Measurements from ENCODE around the gene ACTL7B. TPM values are rescaled to one million over a fixed set of nuclear protein-coding genes. Genes with fewer than 3 reads are reported as not detected.

The ACTL7B gene
- total RNA-seq, 1 donor from 2014 or later: not detected

DNA sequence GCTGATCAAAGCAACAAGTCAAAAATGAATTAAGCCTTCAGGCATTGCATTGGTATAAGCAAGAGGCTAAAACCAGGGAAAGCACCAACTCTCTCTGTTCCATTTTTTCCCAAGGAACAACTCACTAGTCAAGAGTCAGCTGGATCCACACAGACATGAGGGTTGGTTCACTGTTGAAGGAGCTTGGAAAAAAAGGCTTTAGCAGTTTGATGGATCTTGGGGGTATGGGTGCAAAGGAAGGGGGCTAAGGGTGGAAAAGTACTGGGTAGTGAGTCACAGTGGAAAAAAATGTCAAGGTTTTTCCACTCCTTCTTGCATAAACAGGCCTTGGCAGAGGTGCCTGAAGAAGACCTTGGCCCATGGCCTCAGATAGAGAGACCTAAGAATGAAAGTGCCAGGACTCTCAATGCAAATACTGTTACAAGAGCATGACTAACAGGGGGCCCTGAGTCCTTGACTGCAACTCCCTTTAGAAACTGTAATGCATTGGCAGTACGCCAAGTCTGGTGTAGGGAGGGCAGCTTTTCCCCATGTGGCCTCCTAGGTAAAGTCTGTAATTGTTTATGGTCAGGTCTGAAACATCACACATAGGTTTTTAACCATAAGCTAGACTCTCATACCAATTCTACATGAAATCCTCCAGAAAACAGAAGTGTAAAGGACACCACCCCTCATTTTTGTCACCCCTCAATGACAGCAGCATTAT lies 30.0 kb upstream of the ACTL7B start:
- Histone ChIP-seq H3K27ac (no peak overlapping the region), H3K27me3 (no peaks in the 10 kb centered on the region), H3K36me3 (peaks cover 0 to 44% of the 10 kb centered on the region in 2 donors), H3K4me1 (no peaks in the 10 kb centered on the region), H3K4me3 (no peak overlapping the region), H3K9me3 (no peaks in the 10 kb centered on the region)
- DNase-seq (ENCODE audit: extremely low spot score in 2 of 2): no peak
- intact Hi-C loops (cut with DNase I): no loop called here
- TF ChIP-seq CTCF (IDR thresholded peaks at IDR 0.05) (no peak), POLR2A (IDR thresholded peaks at IDR 0.05) (no peak), POLR2AphosphoS5 (IDR thresholded peaks at IDR 0.05; ENCODE audit: insufficient read depth in 1 of 2, low read depth in 1 of 2) (no peak)

DNA sequence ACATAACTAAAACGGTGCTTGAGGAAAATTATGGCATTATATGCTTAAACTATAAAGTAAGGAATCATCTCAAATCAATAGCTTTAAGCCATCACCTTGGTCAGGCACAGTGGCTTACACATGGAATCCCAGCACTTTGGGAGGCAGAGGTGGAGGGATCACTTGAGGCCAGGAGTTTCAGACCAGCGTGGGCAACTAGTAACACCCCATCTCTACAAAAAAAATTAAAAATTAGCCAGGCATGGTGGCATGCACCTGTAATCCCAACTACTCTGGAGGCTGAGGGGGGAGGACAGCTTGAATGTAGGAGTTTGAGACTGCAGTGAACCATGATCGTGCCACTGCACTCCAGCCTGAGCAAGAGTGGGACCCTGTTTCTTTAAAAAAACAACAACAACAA lies 28.9 kb upstream of the ACTL7B start:
- Histone ChIP-seq H3K27ac (no peak overlapping the region), H3K4me1 (no peaks in the 10 kb centered on the region), H3K9me3 (no peaks in the 10 kb centered on the region), H3K4me3 (no peak overlapping the region), H3K27me3 (no peaks in the 10 kb centered on the region), H3K36me3 (peaks cover 0 to 45% of the 10 kb centered on the region in 2 donors)
- TF ChIP-seq POLR2A (IDR thresholded peaks at IDR 0.05) (no peak), CTCF (IDR thresholded peaks at IDR 0.05) (no peak), POLR2AphosphoS5 (IDR thresholded peaks at IDR 0.05; ENCODE audit: insufficient read depth in 1 of 2, low read depth in 1 of 2) (no peak)
- DNase-seq (ENCODE audit: extremely low spot score in 2 of 2): no peak
- intact Hi-C loops (cut with DNase I): no loop called here

DNA sequence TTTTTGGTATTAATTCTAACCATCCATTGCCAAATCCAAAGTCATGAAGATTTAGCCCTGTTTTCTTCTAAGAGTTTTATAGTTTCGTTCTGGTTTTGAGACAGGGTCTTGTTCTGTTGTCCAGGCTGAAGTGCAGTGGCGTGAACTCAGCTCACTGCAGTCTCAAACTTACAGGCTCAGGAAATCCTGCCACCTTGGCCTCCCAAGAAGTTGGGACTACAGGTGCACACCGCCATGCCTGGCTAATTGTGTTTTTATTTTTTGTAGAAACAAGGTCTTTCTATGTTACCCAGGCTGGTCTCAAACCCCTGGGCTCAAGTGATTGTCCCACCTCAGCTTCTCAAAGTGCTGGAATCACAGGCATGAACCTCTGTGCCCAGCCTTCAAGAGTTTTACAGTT lies 27.3 kb upstream of the ACTL7B start:
- no peak for TF ChIP-seq CTCF (IDR thresholded peaks at IDR 0.05)
- no peak for TF ChIP-seq POLR2AphosphoS5 (IDR thresholded peaks at IDR 0.05; ENCODE audit: insufficient read depth in 1 of 2, low read depth in 1 of 2)
- TF ChIP-seq POLR2A (IDR thresholded peaks at IDR 0.05): no peak
- H3K36me3 ChIP-seq: peaks cover 0 to 48% of the 10 kb centered on the region in 2 donors

DNA sequence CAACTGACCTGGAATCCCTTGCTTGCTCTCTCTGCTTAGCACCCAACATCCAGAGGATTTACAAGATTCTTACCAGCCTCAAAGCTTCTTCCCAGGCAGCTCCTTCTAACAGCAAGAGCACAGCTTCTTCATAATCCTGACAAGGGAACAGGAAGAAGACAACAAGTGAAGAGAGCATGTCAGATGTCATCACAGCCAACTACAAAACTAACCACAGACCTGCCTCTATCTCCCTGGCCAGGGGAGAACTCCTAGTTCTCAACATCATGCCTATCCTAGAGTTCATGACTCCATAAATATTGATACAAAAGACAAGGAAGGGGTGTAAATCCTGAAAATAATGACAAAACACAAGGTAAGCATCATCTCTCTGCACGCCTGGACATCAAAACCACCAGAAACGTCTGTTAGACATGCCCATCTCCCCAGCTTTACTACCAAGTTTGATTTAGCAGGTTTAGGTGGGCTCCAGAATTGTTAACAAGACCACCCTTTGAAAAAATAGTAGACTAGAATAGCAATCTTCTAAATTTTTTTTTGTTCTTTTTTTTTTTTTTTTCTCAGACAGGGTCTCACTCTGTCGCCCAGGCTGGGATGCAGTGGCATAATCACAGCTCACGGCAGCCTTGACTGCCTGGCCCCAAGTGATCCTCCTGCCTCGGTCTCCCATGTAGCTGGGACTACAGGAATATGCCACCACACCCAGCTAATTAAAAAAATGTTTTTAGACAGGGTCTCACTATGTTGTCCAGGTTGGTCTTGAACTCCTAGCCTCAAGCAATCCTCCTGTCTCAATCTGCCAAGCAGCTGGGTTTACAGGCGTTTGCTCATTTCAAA lies 26.5 kb upstream of the ACTL7B start:
- Histone ChIP-seq H3K4me1 (no peaks in the 10 kb centered on the region), H3K4me3 (no peak overlapping the region), H3K27ac (no peak overlapping the region), H3K27me3 (no peaks in the 10 kb centered on the region), H3K9me3 (no peaks in the 10 kb centered on the region), H3K36me3 (peaks cover 0 to 46% of the 10 kb centered on the region in 2 donors)
- no peak for DNase-seq (ENCODE audit: extremely low spot score in 2 of 2)
- intact Hi-C loops (cut with DNase I): no loop called here
- TF ChIP-seq POLR2AphosphoS5 (IDR thresholded peaks at IDR 0.05; ENCODE audit: insufficient read depth in 1 of 2, low read depth in 1 of 2): no peak
- no peak for TF ChIP-seq POLR2A (IDR thresholded peaks at IDR 0.05)
- no peak for TF ChIP-seq CTCF (IDR thresholded peaks at IDR 0.05)

More for the DNA sequence above, 27.3 kb upstream of the ACTL7B start:
- Histone ChIP-seq H3K4me1 (no peaks in the 10 kb centered on the region), H3K27ac (no peak overlapping the region), H3K27me3 (no peaks in the 10 kb centered on the region), H3K9me3 (no peaks in the 10 kb centered on the region), H3K4me3 (no peak overlapping the region)
- intact Hi-C loops (cut with DNase I): no loop called here
- no peak for DNase-seq (ENCODE audit: extremely low spot score in 2 of 2)
